Measurements from ENCODE around the gene SH3PXD2A. TPM values are rescaled to one million over a fixed set of nuclear protein-coding genes. Genes with fewer than 3 reads are reported as not detected.

The SH3PXD2A gene
- total RNA-seq, 1 experiment from 2014 or later: 54.9 TPM

DNA sequence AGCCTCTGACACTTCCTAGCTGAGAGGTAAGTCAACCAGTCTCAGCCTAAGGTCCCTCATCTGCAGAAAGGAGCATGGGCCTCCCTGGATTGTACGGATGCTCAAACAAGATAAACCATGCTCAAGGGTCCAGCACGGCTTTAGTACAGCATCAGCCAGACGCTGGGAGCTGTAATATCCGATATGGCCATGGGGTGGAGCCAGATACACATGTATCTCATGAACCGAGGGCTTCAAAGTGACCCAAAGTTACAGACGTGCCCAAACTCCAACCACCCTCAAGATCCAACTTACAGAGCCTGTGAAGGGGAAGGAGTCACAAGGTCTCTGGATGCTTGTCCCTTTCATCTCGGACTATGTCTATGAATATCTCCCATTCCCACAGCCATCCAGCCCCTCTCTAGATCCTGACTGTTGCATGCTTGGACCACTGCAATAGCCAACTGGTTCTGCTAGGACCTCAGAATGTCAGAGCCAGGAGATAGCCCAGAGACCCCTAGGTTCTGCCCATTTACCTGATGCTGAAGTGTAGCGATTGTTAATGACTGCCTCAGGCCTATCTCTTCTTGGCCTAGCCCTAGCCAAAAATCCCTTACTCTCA is 142.4 kb downstream of the SH3PXD2A start:
- no peak for TF ChIP-seq EZH2 (IDR thresholded peaks at IDR 0.05; ENCODE audit: borderline replicate concordance, low read depth, low read length, poor library complexity, severe bottlenecking)
- TF ChIP-seq, protein P1, sequence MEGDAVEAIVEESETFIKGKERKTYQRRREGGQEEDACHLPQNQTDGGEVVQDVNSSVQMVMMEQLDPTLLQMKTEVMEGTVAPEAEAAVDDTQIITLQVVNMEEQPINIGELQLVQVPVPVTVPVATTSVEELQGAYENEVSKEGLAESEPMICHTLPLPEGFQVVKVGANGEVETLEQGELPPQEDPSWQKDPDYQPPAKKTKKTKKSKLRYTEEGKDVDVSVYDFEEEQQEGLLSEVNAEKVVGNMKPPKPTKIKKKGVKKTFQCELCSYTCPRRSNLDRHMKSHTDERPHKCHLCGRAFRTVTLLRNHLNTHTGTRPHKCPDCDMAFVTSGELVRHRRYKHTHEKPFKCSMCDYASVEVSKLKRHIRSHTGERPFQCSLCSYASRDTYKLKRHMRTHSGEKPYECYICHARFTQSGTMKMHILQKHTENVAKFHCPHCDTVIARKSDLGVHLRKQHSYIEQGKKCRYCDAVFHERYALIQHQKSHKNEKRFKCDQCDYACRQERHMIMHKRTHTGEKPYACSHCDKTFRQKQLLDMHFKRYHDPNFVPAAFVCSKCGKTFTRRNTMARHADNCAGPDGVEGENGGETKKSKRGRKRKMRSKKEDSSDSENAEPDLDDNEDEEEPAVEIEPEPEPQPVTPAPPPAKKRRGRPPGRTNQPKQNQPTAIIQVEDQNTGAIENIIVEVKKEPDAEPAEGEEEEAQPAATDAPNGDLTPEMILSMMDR (conservative IDR thresholded peaks at IDR 0.05; ENCODE audit: low read depth, low read length): peak; percentile 88
- H3K27ac ChIP-seq (ENCODE audit: low read depth, low read length, poor library complexity, severe bottlenecking): no peak overlapping the region
- intact Hi-C loops (cut with micrococcal nuclease; ENCODE audit: unreplicated experiment): loop anchor here (1.0 to 5.0 kb wide), 4 partner anchors 79 to 494 kb away; no protein-coding TSS in a partner anchor
- H3K27me3 ChIP-seq (replicated peaks; ENCODE audit: insufficient read depth, low read depth, low read length, poor library complexity): no peaks in the 10 kb centered on the region
- H3K9me3 ChIP-seq (ENCODE audit: low read depth, low read length, poor library complexity, severe bottlenecking): no peaks in the 10 kb centered on the region
- peaks cover 11% of the 10 kb centered on the region for H3K4me1 ChIP-seq (ENCODE audit: insufficient read depth, low read length, poor library complexity, severe bottlenecking)
- no TSS peak for BruUV-seq (replicated peaks)
- POLR2A ChIA-PET (ENCODE audit: low non-redundant PET): no interaction called here
- CTCF ChIA-PET: interaction anchor here (0.6 to 1.7 kb wide), 7 partner anchors 21 to 175 kb away, joined by 3 to 6 read pairs (median 4); no protein-coding TSS in a partner anchor
- DNase-seq (ENCODE audit: low spot score): peak; percentile 84
- H3K36me3 ChIP-seq (ENCODE audit: insufficient read depth, low read length, poor library complexity, severe bottlenecking): no peaks in the 10 kb centered on the region
- H3K4me3 ChIP-seq (ENCODE audit: low read depth, low read length, poor library complexity, severe bottlenecking): no peak overlapping the region

DNA sequence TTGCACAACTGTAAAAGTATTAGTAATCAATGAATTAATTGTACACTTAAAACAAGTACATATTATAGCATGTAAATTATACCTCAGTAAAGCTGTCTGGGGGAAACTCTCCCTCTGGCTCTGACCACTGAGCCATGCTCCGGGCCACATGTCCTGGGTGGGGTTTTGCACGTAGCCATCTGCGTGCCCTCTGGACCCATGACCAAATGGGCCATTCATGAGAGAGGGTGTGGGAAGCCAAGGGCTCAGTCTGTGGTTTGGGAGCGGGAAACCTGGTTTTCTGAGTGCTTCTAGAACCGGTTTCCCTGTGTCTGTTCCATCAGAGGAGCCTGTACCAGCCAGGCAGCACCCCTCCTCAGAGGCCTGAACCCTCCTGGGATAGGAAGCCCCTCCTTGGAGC is 143.2 kb downstream of the SH3PXD2A start:
- POLR2A ChIA-PET (ENCODE audit: low non-redundant PET): interaction anchor here (0.7 kb wide), 1 partner anchor 188 kb away, joined by 3 read pairs; no protein-coding TSS in a partner anchor
- no TSS peak for BruUV-seq (replicated peaks)

GRCh38 chr10:103711351-103711994 is 143.9 kb downstream of the SH3PXD2A start:
- no peaks in the 10 kb centered on the region for H3K27me3 ChIP-seq (replicated peaks; ENCODE audit: insufficient read depth, low read depth, low read length, poor library complexity)
- TF ChIP-seq, protein P1 (conservative IDR thresholded peaks at IDR 0.05; ENCODE audit: low read depth, low read length): 0 out of 2 replicates have a peak, but pooled peaks have one; percentile 19
- no peak for TF ChIP-seq EZH2 (IDR thresholded peaks at IDR 0.05; ENCODE audit: borderline replicate concordance, low read depth, low read length, poor library complexity, severe bottlenecking)
- H3K9me3 ChIP-seq (ENCODE audit: low read depth, low read length, poor library complexity, severe bottlenecking): no peaks in the 10 kb centered on the region
- no peak overlapping the region for H3K27ac ChIP-seq (ENCODE audit: low read depth, low read length, poor library complexity, severe bottlenecking)
- intact Hi-C loops (cut with micrococcal nuclease; ENCODE audit: unreplicated experiment): loop anchor here (5.0 kb wide), 2 partner anchors 81 to 496 kb away; no protein-coding TSS in a partner anchor
- no TSS peak for BruUV-seq (replicated peaks)
- DNase-seq (ENCODE audit: low spot score): no peak
- no peak overlapping the region for H3K4me3 ChIP-seq (ENCODE audit: low read depth, low read length, poor library complexity, severe bottlenecking)
- ChIA-PET POLR2A (ENCODE audit: low non-redundant PET) (interaction anchor here (0.6 to 0.7 kb wide), 2 partner anchors 9 to 188 kb away, joined by 3 to 4 read pairs; no protein-coding TSS in a partner anchor), CTCF (no interaction called here)
- no peaks in the 10 kb centered on the region for H3K36me3 ChIP-seq (ENCODE audit: insufficient read depth, low read length, poor library complexity, severe bottlenecking)
- peaks cover 11% of the 10 kb centered on the region for H3K4me1 ChIP-seq (ENCODE audit: insufficient read depth, low read length, poor library complexity, severe bottlenecking)

More for the DNA sequence above, 143.2 kb downstream of the SH3PXD2A start:
- no peak for DNase-seq (ENCODE audit: low spot score)
- Histone ChIP-seq H3K27ac (ENCODE audit: low read depth, low read length, poor library complexity, severe bottlenecking) (no peak overlapping the region), H3K36me3 (ENCODE audit: insufficient read depth, low read length, poor library complexity, severe bottlenecking) (no peaks in the 10 kb centered on the region), H3K4me3 (ENCODE audit: low read depth, low read length, poor library complexity, severe bottlenecking) (no peak overlapping the region), H3K4me1 (ENCODE audit: insufficient read depth, low read length, poor library complexity, severe bottlenecking) (peaks cover 11% of the 10 kb centered on the region), H3K9me3 (ENCODE audit: low read depth, low read length, poor library complexity, severe bottlenecking) (no peaks in the 10 kb centered on the region), H3K27me3 (replicated peaks; ENCODE audit: insufficient read depth, low read depth, low read length, poor library complexity) (no peaks in the 10 kb centered on the region)
- TF ChIP-seq, protein P1 (conservative IDR thresholded peaks at IDR 0.05; ENCODE audit: low read depth, low read length): no peak
- no peak for TF ChIP-seq EZH2 (IDR thresholded peaks at IDR 0.05; ENCODE audit: borderline replicate concordance, low read depth, low read length, poor library complexity, severe bottlenecking)
- CTCF ChIA-PET: interaction anchor here (1.7 kb wide), 1 partner anchor 170 kb away, joined by 6 read pairs; no protein-coding TSS in a partner anchor
- intact Hi-C loops (cut with micrococcal nuclease; ENCODE audit: unreplicated experiment): loop anchor here (5.0 kb wide), 2 partner anchors 80 to 495 kb away; no protein-coding TSS in a partner anchor
